Panc1 (cell line): ENCODE results near the gene DNM3. TPM values are rescaled to one million over a fixed set of nuclear protein-coding genes. Genes with fewer than 3 reads are reported as not detected.

Experiments
- ATAC-seq: fragments of 200-7000 bp; cut with Tn5 transposase; 2 replicates; pipeline ENCODE4 v1.9.1; 2020; ENCODE audit warnings: mild to moderate bottlenecking, moderate library complexity
- BruUV-seq: library from RNA; stranded (reverse); fragments of 400-500 nt; replicated peaks from 2 replicates; lab custom pipeline; 2021; lab: Mats Ljungman, UMichigan
- CTCF ChIA-PET: fragments of 300-600 bp; sonication (Branson Sonifier 250); formaldehyde crosslinking; loops from one replicate; lab custom pipeline; 2022; ENCODE audit warnings: antibody characterized with exemption; lab: Charles Lee
- POLR2A ChIA-PET: fragments of 300-600 bp; sonication (Branson Sonifier 250); formaldehyde crosslinking; loops from one replicate; lab custom pipeline; 2022; ENCODE audit warnings: antibody characterized with exemption; lab: Charles Lee
- DNase-seq: peaks from one replicate; pipeline ENCODE4 v3.0.0-alpha.2; 2010; ENCODE audit warnings: low read depth, low spot score
- H3K27ac ChIP-seq: 2 replicates; pipeline ENCODE4 v1.5.1; 2011; ENCODE audit warnings: mild to moderate bottlenecking, low read length, inconsistent platforms
- H3K27me3 ChIP-seq: fragments of 200-500 bp; sonication (Bioruptor generic); 2 replicates; pipeline ENCODE4 v1.6.0; 2014; ENCODE audit warnings: low read length, inconsistent platforms; ENCODE audit not compliant: control insufficient read depth, insufficient read depth
- H3K36me3 ChIP-seq: fragments of 200-500 bp; sonication (Bioruptor generic); 2 replicates; pipeline ENCODE4 v1.5.1; 2014; ENCODE audit warnings: inconsistent platforms, mild to moderate bottlenecking, low read length, moderate library complexity; ENCODE audit not compliant: control insufficient read depth, insufficient read depth
- H3K4me1 ChIP-seq: 2 replicates; pipeline ENCODE4 v1.5.1; 2011; ENCODE audit warnings: inconsistent platforms, mild to moderate bottlenecking, low read length, moderate library complexity; ENCODE audit not compliant: control insufficient read depth, insufficient read depth
- H3K4me3 ChIP-seq, 2 experiments: 2 replicates each; pipeline ENCODE4 v1.5.1; 2011 to 2012; ENCODE audit warnings: low read depth in 2 of 2, low read length in 2 of 2, mild to moderate bottlenecking in 2 of 2, inconsistent platforms in 1 of 2, moderate library complexity in 1 of 2
- H3K9me3 ChIP-seq: fragments of 200-500 bp; sonication (Bioruptor generic); 2 replicates; pipeline ENCODE4 v1.5.1; 2014; ENCODE audit warnings: low read depth, mild to moderate bottlenecking, inconsistent platforms, low read length, moderate library complexity; ENCODE audit not compliant: control insufficient read depth, insufficient read depth
- CTCF ChIP-seq: fragments of 450-650 bp; IDR thresholded peaks from 2 replicates; pipeline ENCODE4 v1.5.1; 2017; ENCODE audit warnings: mild to moderate bottlenecking
- POLR2AphosphoS5 ChIP-seq: IDR thresholded peaks from 2 replicates; pipeline ENCODE4 v1.6.1; 2012; ENCODE audit warnings: mild to moderate bottlenecking, low read depth, low read length, moderate library complexity
- REST ChIP-seq, 2 experiments: IDR thresholded peaks; 2 replicates each; pipeline ENCODE4 v1.6.1; 2011 to 2012; ENCODE audit warnings: low read depth in 2 of 2, control low read depth in 1 of 2, low read length in 1 of 2, mild to moderate bottlenecking in 1 of 2, moderate library complexity in 1 of 2; ENCODE audit not compliant: insufficient read depth in 1 of 2
- SIN3A ChIP-seq: IDR thresholded peaks from 2 replicates; pipeline ENCODE4 v1.6.1; 2012; ENCODE audit warnings: low read depth, mild to moderate bottlenecking, low read length, moderate library complexity, borderline replicate concordance; ENCODE audit not compliant: insufficient read depth
- TCF7L2 ChIP-seq: IDR thresholded peaks from 2 replicates; pipeline ENCODE4 v1.6.1; 2011; ENCODE audit warnings: mild to moderate bottlenecking, low read depth, low read length, inconsistent platforms
- in situ Hi-C: cut with HindIII; loops from 2 replicates; pipeline ENCODE4 v1.10.0; 2016; ENCODE audit warnings: low sequenced_read_pairs, low pct_unique_long_range_greater_than_20kb
- intact Hi-C: fragments of 100-400 bp; cut with micrococcal nuclease; formaldehyde crosslinking; loops from one replicate; pipeline ENCODE4 v1.10.0; 2022; ENCODE audit not compliant: unreplicated experiment
- total RNA-seq: library from RNA; stranded (reverse); gene quantifications from one replicate; pipeline ENCODE4 v1.2.1, GENCODE V29; 2021; ENCODE audit not compliant: unreplicated experiment

Gene DNM3
- total RNA-seq, 1 experiment from 2014 or later = 0.46 TPM

GRCh38 chr1:172224871-172225270 lies 383.6 kb downstream of the DNM3 start:
- Histone ChIP-seq H3K9me3 (no peaks in the 10 kb centered on the region), H3K27me3 (no peaks in the 10 kb centered on the region), H3K36me3 (no peaks in the 10 kb centered on the region), H3K4me1 (no peaks in the 10 kb centered on the region), H3K27ac (peak overlapping the region; percentile 24; the same call in 1 of the 2 replicates), H3K4me3 (no peak overlapping the region)
- no peak for ATAC-seq
- no TSS peak for BruUV-seq
- CTCF ChIA-PET = no interaction called here
- in situ Hi-C loops (no loop called here), intact Hi-C loops (no loop called here)
- TF ChIP-seq SIN3A (no peak), CTCF (no peak), TCF7L2 (no peak), POLR2AphosphoS5 (no peak), REST (IDR thresholded peaks at IDR 0.05; ENCODE audit: insufficient read depth in 1 of 2, low read depth in 2 of 2, low read length in 1 of 2) (no peak)
- no peak for DNase-seq
- POLR2A ChIA-PET = no interaction called here

- H3K4me1 ChIP-seq = no peaks in the 10 kb centered on the region
- no TSS peak for BruUV-seq
- in situ Hi-C loops (no loop called here), intact Hi-C loops (no loop called here)
- peak overlapping the region; percentile 29; the same call in 1 of the 2 replicates for H3K27ac ChIP-seq
- DNase-seq (no peak), ATAC-seq (no peak)
- no peaks in the 10 kb centered on the region for H3K27me3 ChIP-seq
- TF ChIP-seq TCF7L2 (no peak), REST (IDR thresholded peaks at IDR 0.05; ENCODE audit: insufficient read depth in 1 of 2, low read depth in 2 of 2, low read length in 1 of 2) (no peak), SIN3A (no peak), CTCF (no peak), POLR2AphosphoS5 (no peak)
- no peaks in the 10 kb centered on the region for H3K36me3 ChIP-seq
- no peaks in the 10 kb centered on the region for H3K9me3 ChIP-seq
- CTCF ChIA-PET = no interaction called here
- POLR2A ChIA-PET = no interaction called here
- H3K4me3 ChIP-seq = no peak overlapping the region
Observed at GRCh38 chr1:172229942-172230341, 388.6 kb downstream of the DNM3 start.
